Upper lobe of left lung (tissue), 4 donors: ENCODE results near the gene TBC1D1.

Experiments
- CTCF ChIP-seq, 6 experiments: fragments of 450-650 bp in 4 of 6; fragments of 200-600 bp in 2 of 6; sonication (generic) in 2 of 6; IDR thresholded peaks; one replicate each; pipeline ENCODE4 v1.5.1; 2016 to 2019; ENCODE audit warnings: antibody characterized with exemption in 6 of 6
- EP300 ChIP-seq, 4 donors: sonication (generic); formaldehyde crosslinking; IDR thresholded peaks; one replicate each; pipeline ENCODE4 v1.5.1; 2017; ENCODE audit warnings: antibody characterized with exemption in 4 of 4, control low read depth in 2 of 4
- POLR2A ChIP-seq, 4 donors: fragments of 450-650 bp; IDR thresholded peaks; one replicate each; pipeline ENCODE4 v1.5.1; 2016 to 2017; ENCODE audit warnings: antibody characterized with exemption in 4 of 4, mild to moderate bottlenecking in 2 of 4

GRCh38 chr4:38146383-38146782 is 255.5 kb downstream of the TBC1D1 start:
- TF ChIP-seq CTCF (IDR thresholded peaks at IDR 0.05) (no peak), POLR2A (IDR thresholded peaks at IDR 0.05) (no peak), EP300 (IDR thresholded peaks at IDR 0.05) (no peak)
